ENCODE results near the gene LILRA1.

Gene LILRA1

GRCh38 chr19:54607785-54608150 is 14.3 kb downstream of the LILRA1 start:
- Histone ChIP-seq H3K9me3 (ENCODE audit: insufficient read depth, low read length) (no peaks in the 10 kb centered on the region; the same call in 1 of the 2 replicates), H3K9me2 (replicated peaks; ENCODE audit: insufficient read depth, low read length) (no peaks in the 10 kb centered on the region), H3K27me3 (ENCODE audit: low read length) (no peaks in the 10 kb centered on the region), H2AFZ (ENCODE audit: low read depth, low read length, severe bottlenecking) (no peak overlapping the region), H3F3A (ENCODE audit: insufficient read depth) (no peaks in the 10 kb centered on the region), H3K4me2 (ENCODE audit: low read depth, low read length, poor library complexity, severe bottlenecking) (no peak overlapping the region), H3K9ac (ENCODE audit: low read length) (no peak overlapping the region), H3K27ac (ENCODE audit: low read depth, low read length) (no peak overlapping the region), H4K20me1 (ENCODE audit: low read depth, low read length) (no peaks in the 10 kb centered on the region), H3K79me2 (ENCODE audit: insufficient read depth, low read length) (no peaks in the 10 kb centered on the region), H3K36me3 (ENCODE audit: low read length) (no peaks in the 10 kb centered on the region), H3K4me3 (ENCODE audit: insufficient read depth, low read length, poor library complexity, severe bottlenecking) (no peak overlapping the region)
- TF ChIP-seq EZH2phosphoT487 (conservative IDR thresholded peaks at IDR 0.05; ENCODE audit: low read length): no peak
- TF ChIP-seq CTCF (IDR thresholded peaks at IDR 0.05; ENCODE audit: insufficient read depth, low read length, poor library complexity, severe bottlenecking): no peak

DNA sequence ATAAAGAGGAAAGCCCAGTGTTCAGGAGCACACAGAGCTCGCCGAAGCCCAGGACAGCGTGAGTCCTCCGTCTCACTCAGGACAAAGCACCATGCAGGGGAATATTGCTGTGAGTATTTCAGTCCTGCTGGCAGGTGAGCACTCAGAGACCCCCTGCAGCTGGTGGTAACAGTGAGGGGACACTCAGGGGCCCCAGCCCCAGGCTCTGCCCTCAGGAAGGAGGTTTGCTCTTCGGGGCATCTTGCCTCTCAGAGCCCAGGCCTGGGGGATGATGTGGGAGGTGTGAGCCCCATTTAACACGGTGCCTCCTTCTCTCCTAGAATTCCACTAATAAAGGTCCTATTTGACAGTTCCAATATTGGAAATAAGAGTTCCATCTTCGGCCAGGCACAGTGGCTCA is 14.8 kb downstream of the LILRA1 start:
- TF ChIP-seq CTCF (IDR thresholded peaks at IDR 0.05; ENCODE audit: insufficient read depth, low read length, poor library complexity, severe bottlenecking) (no peak), EZH2phosphoT487 (conservative IDR thresholded peaks at IDR 0.05; ENCODE audit: low read length) (no peak)
- Histone ChIP-seq H3K4me2 (ENCODE audit: low read depth, low read length, poor library complexity, severe bottlenecking) (no peak overlapping the region), H3K9me3 (ENCODE audit: insufficient read depth, low read length) (no peaks in the 10 kb centered on the region; the same call in 1 of the 2 replicates), H3K9ac (ENCODE audit: low read length) (no peak overlapping the region), H2AFZ (ENCODE audit: low read depth, low read length, severe bottlenecking) (no peak overlapping the region), H3K9me2 (replicated peaks; ENCODE audit: insufficient read depth, low read length) (no peaks in the 10 kb centered on the region), H3K79me2 (ENCODE audit: insufficient read depth, low read length) (no peaks in the 10 kb centered on the region), H3K27me3 (ENCODE audit: low read length) (no peaks in the 10 kb centered on the region), H3F3A (ENCODE audit: insufficient read depth) (no peaks in the 10 kb centered on the region), H4K20me1 (ENCODE audit: low read depth, low read length) (no peaks in the 10 kb centered on the region), H3K4me3 (ENCODE audit: insufficient read depth, low read length, poor library complexity, severe bottlenecking) (no peak overlapping the region), H3K36me3 (ENCODE audit: low read length) (no peaks in the 10 kb centered on the region), H3K27ac (ENCODE audit: low read depth, low read length) (no peak overlapping the region)

DNA sequence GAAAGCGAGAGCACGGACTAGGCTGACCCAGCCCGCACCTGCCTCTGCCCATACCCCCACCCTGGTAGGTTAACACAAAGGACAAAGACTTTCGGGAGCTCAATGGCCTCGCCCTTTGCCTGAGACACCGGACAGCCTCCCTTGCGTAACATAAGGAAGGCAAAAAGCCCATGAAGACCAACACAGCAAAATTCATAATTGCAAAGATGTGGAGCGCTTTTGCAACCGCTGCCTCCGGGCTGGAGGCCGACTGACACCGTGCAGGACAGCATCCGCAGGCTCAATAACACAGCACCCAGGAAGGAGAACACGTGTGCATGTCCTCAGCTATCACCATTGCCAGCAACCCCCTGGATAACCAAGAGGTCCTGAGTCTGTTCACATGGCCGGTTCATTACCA is 15.4 kb downstream of the LILRA1 start:
- Histone ChIP-seq H3K9ac (ENCODE audit: low read length) (no peak overlapping the region), H3K4me2 (ENCODE audit: low read depth, low read length, poor library complexity, severe bottlenecking) (no peak overlapping the region), H4K20me1 (ENCODE audit: low read depth, low read length) (no peaks in the 10 kb centered on the region), H3F3A (ENCODE audit: insufficient read depth) (no peaks in the 10 kb centered on the region), H3K27me3 (ENCODE audit: low read length) (no peaks in the 10 kb centered on the region), H3K9me3 (ENCODE audit: insufficient read depth, low read length) (no peaks in the 10 kb centered on the region; the same call in 1 of the 2 replicates), H3K9me2 (replicated peaks; ENCODE audit: insufficient read depth, low read length) (no peaks in the 10 kb centered on the region), H3K27ac (ENCODE audit: low read depth, low read length) (no peak overlapping the region), H3K36me3 (ENCODE audit: low read length) (no peaks in the 10 kb centered on the region), H3K79me2 (ENCODE audit: insufficient read depth, low read length) (no peaks in the 10 kb centered on the region), H2AFZ (ENCODE audit: low read depth, low read length, severe bottlenecking) (no peak overlapping the region), H3K4me3 (ENCODE audit: insufficient read depth, low read length, poor library complexity, severe bottlenecking) (no peak overlapping the region)
- TF ChIP-seq EZH2phosphoT487 (conservative IDR thresholded peaks at IDR 0.05; ENCODE audit: low read length) (no peak), CTCF (IDR thresholded peaks at IDR 0.05; ENCODE audit: insufficient read depth, low read length, poor library complexity, severe bottlenecking) (no peak)
